Ecto neural progenitor cell (in vitro differentiated cells): ENCODE data around the gene FAM98C.
"Not testable (repeated sequence)": the region's sequence is repeated elsewhere in the genome, so short reads cannot be mapped to it uniquely, and the experiment has no call there.

ENCODE experiments used
- DNase-seq: peaks from one replicate; pipeline ENCODE4 v3.0.0-alpha.2; 2018; ENCODE audit warnings: low spot score

The FAM98C gene

DNA sequence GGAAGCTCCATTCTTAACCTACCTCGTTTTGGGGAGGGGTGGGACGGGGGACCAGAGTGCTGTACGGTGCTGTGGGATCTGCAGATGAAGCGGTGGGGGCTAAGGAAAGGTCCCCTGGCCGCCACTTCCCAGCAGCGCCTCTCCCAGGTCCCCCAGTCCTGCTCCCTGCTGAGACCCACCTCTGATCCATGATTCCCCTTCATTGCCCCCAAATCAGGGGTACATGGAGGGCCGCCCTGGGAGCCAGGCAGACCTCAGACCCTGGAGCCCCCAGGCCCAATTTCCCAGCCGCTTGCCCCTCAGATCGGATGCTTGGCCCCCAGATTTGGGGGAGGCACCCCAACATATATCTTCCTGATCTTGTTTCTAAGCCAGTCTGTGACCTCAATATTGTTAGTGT is 3.8 kb upstream of the FAM98C start:
- DNase-seq, result no peak

GRCh38 chr19:38399537-38399936 is 3.4 kb upstream of the FAM98C start:
- DNase-seq, result no peak

DNA sequence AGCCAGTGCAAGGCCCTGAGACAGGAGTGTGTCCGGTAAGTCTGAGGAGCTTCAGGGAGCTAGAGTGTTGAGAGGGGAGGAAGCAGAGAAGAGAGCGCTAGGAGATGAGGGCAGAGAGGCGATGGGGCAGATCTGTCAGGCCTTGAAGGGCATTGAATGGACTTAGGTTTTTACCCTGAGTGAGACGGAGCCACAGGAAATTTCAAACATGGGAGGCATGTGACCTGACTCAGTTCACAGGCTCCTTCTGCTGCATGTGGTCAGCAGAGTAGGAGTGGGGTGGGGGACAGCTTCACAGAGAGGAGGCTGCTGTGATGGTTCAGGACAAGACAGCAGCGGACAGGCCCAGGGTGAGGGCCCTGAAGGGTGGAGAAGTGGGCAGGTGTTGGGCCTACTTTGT is 2.5 kb upstream of the FAM98C start:
- DNase-seq, result no peak

DNA sequence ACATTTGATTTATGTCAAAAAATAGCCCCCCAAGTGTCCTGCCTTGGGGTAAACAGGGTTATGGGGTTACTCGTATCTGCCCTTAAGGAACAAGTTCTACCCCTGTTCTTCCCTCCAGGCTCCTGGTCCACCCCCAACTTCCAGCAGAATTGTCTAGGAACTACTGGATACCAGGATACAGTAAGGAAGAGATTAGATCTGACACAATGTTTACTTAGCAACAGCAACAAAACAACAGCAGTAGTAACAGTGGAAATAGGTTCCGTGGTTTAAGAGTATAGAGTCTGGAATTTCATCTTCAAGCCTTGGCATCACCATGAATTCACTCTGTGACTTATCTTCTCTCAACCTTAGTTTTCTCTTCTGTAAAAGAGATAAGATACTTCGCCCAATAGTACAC is 1.7 kb upstream of the FAM98C start:
- no peak for DNase-seq

DNA sequence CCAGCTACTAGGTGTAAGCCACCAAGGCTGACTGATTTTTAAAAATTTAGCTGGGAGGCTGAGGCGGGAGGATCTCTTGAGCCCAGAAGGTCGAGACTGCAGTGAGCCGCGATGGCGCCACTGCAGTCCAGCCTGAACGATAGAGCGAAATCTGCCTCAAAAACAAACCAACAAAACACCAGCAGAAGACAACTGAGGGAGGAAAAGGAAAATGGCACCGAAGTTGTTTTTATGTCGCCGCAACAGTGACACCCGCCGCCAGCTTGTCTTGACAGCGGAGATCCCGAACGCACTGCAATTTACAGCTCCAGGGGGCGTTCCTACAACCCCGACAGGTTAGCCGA is 298 bp upstream of the FAM98C start:
- DNase-seq, result no peak

DNA sequence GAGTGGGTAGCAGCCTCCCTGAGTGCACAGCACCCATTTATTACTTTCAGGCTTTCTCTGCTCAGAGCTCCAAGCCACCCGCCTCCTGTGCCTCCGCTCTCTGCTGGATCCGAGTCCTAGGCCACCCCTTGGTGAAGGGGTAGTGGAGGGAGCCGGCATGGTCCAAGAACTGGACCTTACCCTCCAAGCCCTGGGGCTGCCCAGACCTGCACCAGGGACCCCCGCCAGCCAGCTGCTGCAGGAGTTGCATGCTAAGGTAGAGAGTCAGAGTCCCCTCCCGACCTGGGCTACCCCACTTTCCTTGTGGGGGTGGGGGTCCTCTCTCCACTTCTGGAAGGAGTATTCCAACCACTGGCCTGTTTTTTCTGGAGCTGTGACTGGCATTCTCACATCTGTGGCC is 2.0 kb downstream of the FAM98C start:
- no peak for DNase-seq

GRCh38 chr19:38405276-38405675 is 2.4 kb downstream of the FAM98C start:
- no peak for DNase-seq

GRCh38 chr19:38409631-38410133 is 6.8 kb downstream of the FAM98C start:
- no peak for DNase-seq

DNA sequence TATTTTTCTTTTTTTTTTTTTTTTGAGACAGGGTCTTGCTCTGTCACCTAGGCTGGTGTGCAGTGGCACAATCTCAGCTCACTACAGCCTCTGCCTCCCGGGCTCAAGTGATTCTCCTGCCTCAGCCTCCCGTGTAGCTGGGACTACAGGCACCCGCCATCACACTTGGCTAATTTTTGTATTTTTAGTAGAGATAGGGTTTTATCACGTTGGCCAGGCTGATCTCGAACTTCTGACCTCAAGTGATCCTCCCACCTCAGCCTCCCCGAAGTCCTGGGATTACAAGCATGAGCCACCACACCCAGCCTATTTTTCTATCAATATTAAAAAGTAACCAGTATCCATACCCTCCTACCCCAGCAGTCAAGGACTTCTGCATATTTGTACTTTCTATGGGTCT is 7.5 kb downstream of the FAM98C start:
- DNase-seq, result not testable (repeated sequence)

- no peak for DNase-seq
Measured at GRCh38 chr19:38411041-38411712, 8.3 kb downstream of the FAM98C start.

- not testable (repeated sequence) for DNase-seq
Measured at GRCh38 chr19:38411898-38412297, 9.0 kb downstream of the FAM98C start.

- no peak for DNase-seq
Measured at GRCh38 chr19:38412491-38412890, 9.6 kb downstream of the FAM98C start.

DNA sequence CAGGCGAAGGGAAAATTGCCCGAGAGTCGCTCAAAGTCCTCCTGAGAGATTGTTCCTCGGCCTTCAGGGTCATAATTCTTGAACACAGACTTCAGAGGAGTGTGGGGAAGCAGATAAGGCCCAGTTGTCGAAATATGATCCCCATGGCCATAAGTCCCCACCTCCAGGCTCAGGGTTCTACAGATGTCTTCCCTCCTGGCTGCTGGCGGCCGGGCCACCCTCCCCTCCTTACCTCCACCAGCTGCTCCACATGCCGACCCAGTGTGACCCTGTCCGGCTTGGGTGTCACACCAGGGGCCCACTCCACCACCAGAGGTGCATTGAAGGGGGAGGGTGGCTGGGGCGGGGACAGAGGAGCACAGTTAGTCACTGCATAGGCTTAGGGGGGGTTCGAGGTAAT is 10.1 kb downstream of the FAM98C start:
- no peak for DNase-seq

- DNase-seq, result no peak
Measured at GRCh38 chr19:38413416-38413815, 10.5 kb downstream of the FAM98C start.

- no peak for DNase-seq
Measured at GRCh38 chr19:38417146-38417543, 14.3 kb downstream of the FAM98C start.

DNA sequence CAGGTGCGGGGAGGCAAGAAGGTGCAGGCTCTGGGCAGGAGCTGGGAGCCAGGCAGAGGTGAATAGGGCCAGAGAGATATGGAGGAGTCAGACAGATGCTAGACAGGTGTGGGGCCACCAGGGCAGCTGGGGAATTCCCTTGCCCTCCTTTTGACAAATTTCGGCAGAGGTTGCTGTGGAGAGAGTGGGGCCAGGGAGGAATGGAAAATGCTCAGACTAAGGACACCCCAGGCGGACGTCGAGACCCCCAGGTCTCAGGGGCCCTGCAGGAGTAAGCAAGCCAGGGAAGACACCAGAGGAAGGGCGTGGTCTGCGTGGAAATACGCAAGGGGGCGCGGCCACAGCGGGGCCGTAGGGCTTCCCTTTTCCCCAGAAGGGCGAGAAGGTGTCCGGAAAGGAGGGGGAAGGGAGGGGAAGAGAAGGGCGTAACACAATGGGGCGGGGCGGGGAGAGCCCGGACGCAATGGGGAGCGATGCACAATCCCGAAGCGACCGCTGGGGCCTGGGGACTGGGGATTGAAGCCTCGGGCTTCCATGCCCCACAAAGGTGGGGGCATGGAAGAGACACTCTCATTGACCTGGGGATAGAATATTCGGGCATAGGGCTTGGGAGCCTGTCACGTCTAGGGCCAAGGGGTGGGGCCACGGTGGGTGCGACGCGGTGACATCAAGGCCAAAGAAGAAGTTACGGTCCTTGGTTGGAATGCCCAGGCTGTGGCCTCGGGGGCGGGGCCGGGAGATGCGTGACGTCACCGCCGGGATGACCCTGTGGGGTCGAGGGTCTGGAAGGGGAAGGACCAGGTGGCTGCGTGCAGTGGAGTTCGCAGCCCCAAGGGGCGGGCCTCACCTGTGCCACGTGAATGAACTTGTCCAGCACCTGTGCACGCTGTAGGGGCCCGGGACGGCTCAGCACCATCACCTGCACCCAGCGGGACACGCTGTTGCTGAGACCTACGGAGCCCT is 14.9 kb downstream of the FAM98C start:
- peak; percentile 87 for DNase-seq

GRCh38 chr19:38420935-38421334 is 18.0 kb downstream of the FAM98C start:
- no peak for DNase-seq

- no peak for DNase-seq
Measured at GRCh38 chr19:38421856-38422255, 19.0 kb downstream of the FAM98C start.

DNA sequence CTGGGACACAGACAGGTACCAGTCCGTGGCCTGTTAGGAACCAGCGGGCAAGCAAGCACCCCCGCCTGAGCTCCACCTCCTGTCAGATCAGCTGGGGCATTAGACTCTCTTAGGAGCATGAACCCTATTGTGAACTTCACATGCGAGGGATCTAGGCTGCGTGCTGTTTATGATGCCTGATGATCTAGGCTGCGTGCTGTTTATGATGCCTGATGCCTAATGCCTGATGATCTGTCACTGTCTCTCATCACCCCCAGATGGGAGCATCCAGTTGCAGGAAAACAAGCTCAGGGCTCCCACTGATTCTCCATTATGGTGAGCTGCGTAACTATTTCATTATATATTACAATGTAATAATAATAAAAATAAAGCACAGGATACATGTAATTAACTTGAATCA is 19.5 kb downstream of the FAM98C start:
- DNase-seq, result no peak

GRCh38 chr19:38424272-38424671 is 21.4 kb downstream of the FAM98C start:
- DNase-seq, result no peak

GRCh38 chr19:38425222-38425809 is 22.4 kb downstream of the FAM98C start:
- DNase-seq, result no peak

- no peak for DNase-seq
Measured at GRCh38 chr19:38425810-38426466, 23.0 kb downstream of the FAM98C start, which contains the start of gene RASGRP4. TSS of gene RASGRP4 (minus strand) at chr19:38426219. CDS start at chr19:38426091, 128 bp downstream.
